Muscle of back (tissue), 11 donors: ENCODE results near the gene PLAU. TPM values are rescaled to one million over a fixed set of nuclear protein-coding genes. Genes with fewer than 3 reads are reported as not detected.
"Not testable (repeated sequence)": the region's sequence is repeated elsewhere in the genome, so short reads cannot be mapped to it uniquely, and the experiment has no call there.

Experiments
- DNase-seq, 3 donors: peaks; one replicate each; pipeline versions ENCODE4 v3.0.0 to v3.0.0-alpha.2; 2013
- polyA plus RNA-seq, 10 donors: library from polyadenylated mRNA; unstranded; fragments of 120-200 nt; gene quantifications; one replicate each; pipeline ENCODE4 v1.2.1, GENCODE V29; 2013; ENCODE audit not compliant: insufficient read length in 10 of 10

Gene PLAU
- polyA plus RNA-seq, 10 donors = 22.4 to 39.2 (median 28.3) TPM

DNA sequence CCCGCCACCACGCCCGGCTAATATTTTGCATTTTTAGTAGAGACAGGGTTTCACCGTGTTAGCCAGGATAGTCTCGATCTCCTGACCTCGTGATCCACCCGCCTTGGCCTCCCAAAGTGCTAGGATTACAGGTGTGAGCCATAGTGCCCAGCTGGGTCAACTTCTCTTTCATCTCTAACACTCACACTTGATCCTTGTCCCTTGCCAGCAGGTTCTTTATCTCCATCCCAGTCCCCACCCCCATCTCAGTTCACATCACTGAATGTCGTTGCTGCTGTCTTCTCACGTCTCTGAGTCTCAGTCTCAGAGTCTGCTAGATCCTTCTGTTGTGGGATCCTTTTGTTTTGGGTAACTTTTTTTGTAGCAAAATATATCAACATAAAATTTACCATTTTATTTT lies 15.6 kb upstream of the PLAU start:
- not testable (repeated sequence) for DNase-seq

DNA sequence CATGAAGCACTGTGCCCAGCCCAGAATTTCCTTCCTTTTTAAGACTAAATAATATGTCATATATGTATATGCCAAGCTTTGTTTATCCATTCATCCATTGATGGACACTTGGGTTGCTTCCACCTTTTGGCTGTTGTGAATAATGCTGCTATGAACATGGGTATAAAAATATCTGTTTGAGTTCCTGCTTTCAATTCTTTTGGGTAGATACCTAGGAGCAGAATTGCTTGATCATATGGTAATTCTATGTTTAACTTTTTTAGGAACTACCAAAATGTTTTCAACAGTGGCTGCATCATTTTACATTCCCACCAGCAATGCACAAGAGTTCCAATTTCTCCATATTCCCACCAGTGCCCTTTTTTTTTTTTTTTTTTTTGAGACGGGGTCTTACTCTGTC lies 13.2 kb upstream of the PLAU start:
- no peak for DNase-seq

GRCh38 chr10:73898730-73899410 lies 12.1 kb upstream of the PLAU start:
- DNase-seq = no peak

GRCh38 chr10:73899423-73899822 lies 11.5 kb upstream of the PLAU start:
- DNase-seq = peak in 1 of 3 donors; percentile 70

GRCh38 chr10:73900064-73900463 lies 10.9 kb upstream of the PLAU start:
- no peak for DNase-seq

GRCh38 chr10:73901261-73901660 lies 9.7 kb upstream of the PLAU start:
- no peak for DNase-seq

- DNase-seq = no peak
These were observed 8.6 kb upstream of the PLAU start for GRCh38 chr10:73902351-73902750.

DNA sequence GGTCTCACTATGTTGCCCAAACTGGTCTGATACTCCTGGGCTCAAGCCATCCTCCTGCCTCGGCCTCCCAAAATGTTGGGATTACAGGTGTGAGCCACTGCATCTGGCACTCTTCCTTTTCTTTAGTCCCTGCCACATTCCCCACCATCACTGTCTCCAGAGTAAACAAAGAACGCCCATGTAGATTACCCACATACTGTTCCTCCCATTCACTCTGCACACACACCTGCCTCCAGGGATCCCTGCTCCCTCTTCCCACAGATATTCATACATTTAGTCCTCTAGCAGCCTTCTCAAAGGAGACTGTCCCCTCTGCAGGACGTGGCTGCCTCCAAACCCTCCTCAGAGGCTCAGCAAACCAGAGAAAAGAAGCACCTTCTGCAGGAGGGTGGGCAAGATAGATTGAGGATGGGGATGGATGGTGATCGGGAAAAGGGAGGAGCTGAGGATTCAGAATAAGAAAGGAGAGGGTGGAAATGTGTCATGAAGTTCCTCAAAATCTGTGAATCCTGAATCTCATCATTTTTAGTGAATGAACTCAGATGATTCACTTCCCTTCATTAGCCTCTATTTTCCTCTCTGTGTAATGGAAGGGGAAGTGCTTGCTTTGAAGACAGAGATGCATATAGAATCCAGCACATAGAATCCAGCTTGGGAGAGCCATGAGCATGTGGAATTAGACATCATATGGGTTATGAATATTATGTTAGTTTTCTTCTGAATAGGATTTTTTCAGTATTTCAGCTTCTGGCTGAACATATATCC lies 5.5 kb upstream of the PLAU start:
- no peak for DNase-seq

- DNase-seq = peak; percentile 92 to 96 (median 94)
These were observed 4.1 kb upstream of the PLAU start for GRCh38 chr10:73906524-73907447.

GRCh38 chr10:73907841-73908517 lies 3.0 kb upstream of the PLAU start:
- DNase-seq = peak in 1 of 3 donors; percentile 61

- DNase-seq = peak in 2 of 3 donors; percentile 63 to 86
These were observed 1.9 kb upstream of the PLAU start for GRCh38 chr10:73908853-73909539.

- no peak for DNase-seq
These were observed 1.3 kb upstream of the PLAU start for GRCh38 chr10:73909540-73910115.

DNA sequence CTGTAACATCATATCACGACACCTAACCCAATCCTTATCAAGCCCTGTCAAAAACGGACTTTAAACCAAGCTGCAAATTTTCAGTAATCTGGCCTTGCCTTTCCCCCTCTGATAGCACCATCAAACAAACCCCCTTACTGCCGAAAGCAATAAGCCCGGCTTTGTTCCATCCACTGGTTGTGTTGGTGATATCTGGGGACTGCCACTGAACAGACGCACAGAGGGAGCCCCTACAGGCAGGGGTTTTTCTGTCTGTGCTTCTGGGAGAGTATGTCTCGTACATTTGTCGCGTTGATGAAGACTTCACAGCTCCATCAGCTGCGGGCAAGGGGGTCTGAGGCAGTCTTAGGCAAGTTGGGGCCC lies 550 bp upstream of the PLAU start:
- no peak for DNase-seq

- no peak for DNase-seq
These were observed 647 bp downstream of the PLAU start for GRCh38 chr10:73911553-73912004.

- no peak for DNase-seq
These were observed 3.1 kb downstream of the PLAU start for GRCh38 chr10:73914036-73914435.

DNA sequence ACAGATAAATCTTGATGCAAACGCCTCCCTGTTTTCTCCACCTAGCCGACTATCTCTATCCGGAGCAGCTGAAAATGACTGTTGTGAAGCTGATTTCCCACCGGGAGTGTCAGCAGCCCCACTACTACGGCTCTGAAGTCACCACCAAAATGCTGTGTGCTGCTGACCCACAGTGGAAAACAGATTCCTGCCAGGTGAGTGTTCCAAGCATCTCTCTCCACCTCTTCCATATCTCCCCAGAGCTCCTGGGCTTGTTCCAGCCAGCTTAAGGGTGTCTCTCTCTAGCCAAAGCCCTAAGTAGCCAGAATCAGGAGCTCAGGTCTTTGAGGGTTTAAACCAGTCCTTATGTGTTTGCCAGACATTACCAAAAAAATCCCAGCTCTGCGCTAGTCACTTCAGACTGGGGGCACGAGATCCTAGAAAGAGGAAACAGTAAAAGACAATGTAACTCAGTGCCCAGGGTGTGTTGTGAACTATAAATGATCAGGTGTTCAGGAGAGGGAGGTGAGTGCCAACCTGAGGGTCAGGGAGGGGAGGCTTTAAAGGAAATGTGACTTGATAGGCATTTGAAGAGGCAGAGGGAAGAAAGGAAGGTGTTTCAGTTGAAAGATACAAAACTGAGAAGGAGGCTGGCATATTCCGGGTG lies 4.4 kb downstream of the PLAU start:
- DNase-seq = no peak

DNA sequence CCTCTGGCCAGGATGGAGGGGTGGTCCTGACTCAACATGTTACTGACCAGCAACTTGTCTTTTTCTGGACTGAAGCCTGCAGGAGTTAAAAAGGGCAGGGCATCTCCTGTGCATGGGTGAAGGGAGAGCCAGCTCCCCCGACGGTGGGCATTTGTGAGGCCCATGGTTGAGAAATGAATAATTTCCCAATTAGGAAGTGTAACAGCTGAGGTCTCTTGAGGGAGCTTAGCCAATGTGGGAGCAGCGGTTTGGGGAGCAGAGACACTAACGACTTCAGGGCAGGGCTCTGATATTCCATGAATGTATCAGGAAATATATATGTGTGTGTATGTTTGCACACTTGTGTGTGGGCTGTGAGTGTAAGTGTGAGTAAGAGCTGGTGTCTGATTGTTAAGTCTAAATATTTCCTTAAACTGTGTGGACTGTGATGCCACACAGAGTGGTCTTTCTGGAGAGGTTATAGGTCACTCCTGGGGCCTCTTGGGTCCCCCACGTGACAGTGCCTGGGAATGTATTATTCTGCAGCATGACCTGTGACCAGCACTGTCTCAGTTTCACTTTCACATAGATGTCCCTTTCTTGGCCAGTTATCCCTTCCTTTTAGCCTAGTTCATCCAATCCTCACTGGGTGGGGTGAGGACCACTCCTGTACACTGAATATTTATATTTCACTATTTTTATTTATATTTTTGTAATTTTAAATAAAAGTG lies 6.0 kb downstream of the PLAU start:
- DNase-seq = no peak

- no peak for DNase-seq
These were observed 6.8 kb downstream of the PLAU start for GRCh38 chr10:73917566-73918305.

- DNase-seq = not testable (repeated sequence)
These were observed 8.5 kb downstream of the PLAU start for GRCh38 chr10:73919481-73919880.
